Tibial nerve (tissue), 4 donors: Measurements from ENCODE around the gene MAP1B. TPM values are rescaled to one million over a fixed set of nuclear protein-coding genes. Genes with fewer than 3 reads are reported as not detected.

Source experiments
- DNase-seq, 2 donors: peaks; one replicate each; pipeline ENCODE4 v3.0.0-alpha.2; 2019; ENCODE audit warnings: low spot score in 2 of 2
- H3K27ac ChIP-seq, 4 donors: fragments of 200-600 bp; sonication (generic) in 3 of 4; one replicate each; pipeline ENCODE4 v1.5.1; 2017 to 2019; ENCODE audit warnings: mild to moderate bottlenecking in 1 of 4
- H3K27me3 ChIP-seq, 2 donors: fragments of 200-600 bp; sonication (generic) in 1 of 2; one replicate each; pipeline versions ENCODE4 v1.5.1 to v1.6.0; 2017 to 2019
- H3K36me3 ChIP-seq, 3 donors: fragments of 200-600 bp; sonication (generic); one replicate each; pipeline ENCODE4 v1.5.1; 2018 to 2019
- H3K4me1 ChIP-seq, 4 donors: fragments of 200-600 bp; sonication (generic) in 3 of 4; one replicate each; pipeline ENCODE4 v1.5.1; 2017 to 2019
- H3K4me3 ChIP-seq, 4 donors: fragments of 200-600 bp; sonication (generic) in 3 of 4; one replicate each; pipeline ENCODE4 v1.5.1; 2017 to 2019; ENCODE audit warnings: mild to moderate bottlenecking in 1 of 4, moderate library complexity in 1 of 4
- H3K9me3 ChIP-seq, 4 donors: fragments of 200-600 bp; sonication (generic) in 3 of 4; one replicate each; pipeline ENCODE4 v1.5.1; 2017 to 2019
- CTCF ChIP-seq, 5 experiments: fragments of 200-600 bp in 3 of 5; fragments of 450-650 bp in 2 of 5; sonication (generic) in 3 of 5; IDR thresholded peaks; one replicate each; pipeline ENCODE4 v1.5.1; 2016 to 2019; ENCODE audit warnings: antibody characterized with exemption in 5 of 5, mild to moderate bottlenecking in 3 of 5, moderate library complexity in 2 of 5
- EP300 ChIP-seq, 2 donors: sonication (generic); formaldehyde crosslinking; IDR thresholded peaks; one replicate each; pipeline ENCODE4 v1.6.1; 2017; ENCODE audit warnings: antibody characterized with exemption in 2 of 2, mild to moderate bottlenecking in 1 of 2
- POLR2A ChIP-seq, 2 donors: fragments of 450-650 bp; IDR thresholded peaks; one replicate each; pipeline ENCODE4 v1.6.1; 2017; ENCODE audit warnings: antibody characterized with exemption in 2 of 2, mild to moderate bottlenecking in 2 of 2, moderate library complexity in 2 of 2
- WGBS, 2 donors: methylation state at CpG; one replicate each; pipeline ENCODE4 v1.1.5; 2018; 5-methylcytosine and 5-hydroxymethylcytosine counted together
- total RNA-seq, 4 donors: library from RNA; depleted of rRNA; stranded (reverse); fragments of >200 nt; gene quantifications; one replicate each; pipeline ENCODE4 v1.1.0, GENCODE V29; 2016

MAP1B gene
- total RNA-seq, 4 donors from 2014 or later = 223 to 587 (median 472) TPM

- Histone ChIP-seq H3K4me3 (no peak overlapping the region), H3K9me3 (no peaks in the 10 kb centered on the region), H3K27me3 (no peaks in the 10 kb centered on the region), H3K4me1 (peaks cover 0 to 83% (median 7%) of the 10 kb centered on the region in 4 donors), H3K36me3 (peaks cover 0 to 47% (median 0%) of the 10 kb centered on the region in 3 donors), H3K27ac (peak overlapping the region in 2 of 4 donors; percentile 49 to 61)
- no peak for DNase-seq
- WGBS, 2 donors = 62 to 69% methylated on average over 7 of the region's 7 CpGs
- TF ChIP-seq EP300 (IDR thresholded peaks at IDR 0.05) (no peak), CTCF (IDR thresholded peaks at IDR 0.05) (no peak), POLR2A (IDR thresholded peaks at IDR 0.05) (no peak)
These were observed 75.8 kb downstream of the MAP1B start for GRCh38 chr5:72183101-72183520.

- Histone ChIP-seq H3K4me1 (peaks cover 0 to 81% (median 5%) of the 10 kb centered on the region in 4 donors), H3K27me3 (no peaks in the 10 kb centered on the region), H3K36me3 (peaks cover 0 to 60% (median 0%) of the 10 kb centered on the region in 3 donors), H3K27ac (no peak overlapping the region), H3K4me3 (no peak overlapping the region), H3K9me3 (no peaks in the 10 kb centered on the region)
- TF ChIP-seq POLR2A (IDR thresholded peaks at IDR 0.05) = no peak
- no peak for TF ChIP-seq EP300 (IDR thresholded peaks at IDR 0.05)
- TF ChIP-seq CTCF (IDR thresholded peaks at IDR 0.05) = no peak
- WGBS, 2 donors = 91% methylated on average over 3 of the region's 3 CpGs
- no peak for DNase-seq
These were observed 77.1 kb downstream of the MAP1B start for GRCh38 chr5:72184408-72184807.

- H3K4me3 ChIP-seq = peak overlapping the region in 1 of 4 donors; percentile 8
- peak in 1 of 2 donors; percentile 48 for DNase-seq
- peaks cover 0 to 72% (median 0%) of the 10 kb centered on the region in 4 donors for H3K4me1 ChIP-seq
- no peaks in the 10 kb centered on the region for H3K27me3 ChIP-seq
- TF ChIP-seq CTCF (IDR thresholded peaks at IDR 0.05) (no peak), EP300 (IDR thresholded peaks at IDR 0.05) (peak in 1 of 2 donors; percentile 65), POLR2A (IDR thresholded peaks at IDR 0.05) (no peak)
- H3K9me3 ChIP-seq = no peaks in the 10 kb centered on the region
- WGBS, 2 donors = 67 to 76% methylated on average over 10 of the region's 10 CpGs
- H3K36me3 ChIP-seq = peaks cover 0 to 73% (median 0%) of the 10 kb centered on the region in 3 donors
- peak overlapping the region in 2 of 4 donors; percentile 28 to 57 for H3K27ac ChIP-seq
These were observed 78.4 kb downstream of the MAP1B start for GRCh38 chr5:72185496-72186329.

- H3K36me3 ChIP-seq = peaks cover 0 to 91% (median 0%) of the 10 kb centered on the region in 3 donors
These were observed 80.3 kb downstream of the MAP1B start for GRCh38 chr5:72187388-72188075.

More at GRCh38 chr5:72187388-72188075, 80.3 kb downstream of the MAP1B start:
- TF ChIP-seq CTCF (IDR thresholded peaks at IDR 0.05) = no peak
- TF ChIP-seq EP300 (IDR thresholded peaks at IDR 0.05) = peak in 1 of 2 donors; percentile 10
- TF ChIP-seq POLR2A (IDR thresholded peaks at IDR 0.05) = no peak
- no peaks in the 10 kb centered on the region for H3K9me3 ChIP-seq
- WGBS, 2 donors = 78 to 86% methylated on average over 5 of the region's 5 CpGs
- H3K27me3 ChIP-seq = no peaks in the 10 kb centered on the region
- H3K27ac ChIP-seq = peak overlapping the region in 2 of 4 donors; percentile 45 to 57
- H3K4me1 ChIP-seq = peaks cover 0 to 80% (median 8%) of the 10 kb centered on the region in 4 donors
- no peak for DNase-seq
- no peak overlapping the region for H3K4me3 ChIP-seq
